ENCODE results near the gene CCDC107. TPM values are rescaled to one million over a fixed set of nuclear protein-coding genes. Genes with fewer than 3 reads are reported as not detected.

Gene CCDC107
- total and polyA plus RNA-seq, 12 donors, result 27.9 to 198 (median 40.5) TPM

DNA sequence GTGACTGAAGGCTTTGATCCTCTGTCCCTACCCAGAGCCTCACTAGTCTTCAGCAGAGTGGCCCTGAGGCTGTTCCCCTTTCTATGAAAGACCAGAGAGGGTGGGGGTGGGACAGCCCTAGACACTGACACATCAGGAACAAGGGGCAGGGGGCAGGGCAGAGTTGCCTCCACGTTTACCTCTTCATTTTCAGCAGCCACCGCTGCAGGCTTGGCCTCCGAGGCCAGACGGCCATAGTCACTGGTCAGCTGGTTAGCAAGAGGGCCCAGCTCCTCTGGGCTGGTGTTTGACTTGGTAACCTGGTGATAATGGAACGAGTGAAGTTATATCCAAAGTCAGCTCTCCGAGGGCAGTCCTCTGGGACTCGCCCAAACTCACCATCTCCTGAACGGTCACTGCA lies 47.3 kb downstream of the CCDC107 start:
- H3K4me3 ChIP-seq, result no peak overlapping the region
- peak overlapping the region in 2 of 5 donors; percentile 13 to 42 for H3K27ac ChIP-seq
- H3K27me3 ChIP-seq, result no peaks in the 10 kb centered on the region
- TF ChIP-seq, protein P1, sequence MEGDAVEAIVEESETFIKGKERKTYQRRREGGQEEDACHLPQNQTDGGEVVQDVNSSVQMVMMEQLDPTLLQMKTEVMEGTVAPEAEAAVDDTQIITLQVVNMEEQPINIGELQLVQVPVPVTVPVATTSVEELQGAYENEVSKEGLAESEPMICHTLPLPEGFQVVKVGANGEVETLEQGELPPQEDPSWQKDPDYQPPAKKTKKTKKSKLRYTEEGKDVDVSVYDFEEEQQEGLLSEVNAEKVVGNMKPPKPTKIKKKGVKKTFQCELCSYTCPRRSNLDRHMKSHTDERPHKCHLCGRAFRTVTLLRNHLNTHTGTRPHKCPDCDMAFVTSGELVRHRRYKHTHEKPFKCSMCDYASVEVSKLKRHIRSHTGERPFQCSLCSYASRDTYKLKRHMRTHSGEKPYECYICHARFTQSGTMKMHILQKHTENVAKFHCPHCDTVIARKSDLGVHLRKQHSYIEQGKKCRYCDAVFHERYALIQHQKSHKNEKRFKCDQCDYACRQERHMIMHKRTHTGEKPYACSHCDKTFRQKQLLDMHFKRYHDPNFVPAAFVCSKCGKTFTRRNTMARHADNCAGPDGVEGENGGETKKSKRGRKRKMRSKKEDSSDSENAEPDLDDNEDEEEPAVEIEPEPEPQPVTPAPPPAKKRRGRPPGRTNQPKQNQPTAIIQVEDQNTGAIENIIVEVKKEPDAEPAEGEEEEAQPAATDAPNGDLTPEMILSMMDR (IDR thresholded peaks at IDR 0.05), result no peak
- TF ChIP-seq POLR2A (IDR thresholded peaks at IDR 0.05), result no peak
- DNase-seq, result no peak
- intact Hi-C loops (cut with DNase I), result no loop called here
- peaks cover 0 to 95% of the 10 kb centered on the region in 2 donors for H3K36me3 ChIP-seq (replicated peaks in 1 of 2)
- H3K4me1 ChIP-seq (replicated peaks in 1 of 2), result peaks cover 0 to 9% of the 10 kb centered on the region in 2 donors
- no peaks in the 10 kb centered on the region for H3K9me3 ChIP-seq (replicated peaks in 1 of 3)
- WGBS, 4 donors, result 50 to 74% (median 62%) methylated on average over 7 to 8 of the region's 8 CpGs

DNA sequence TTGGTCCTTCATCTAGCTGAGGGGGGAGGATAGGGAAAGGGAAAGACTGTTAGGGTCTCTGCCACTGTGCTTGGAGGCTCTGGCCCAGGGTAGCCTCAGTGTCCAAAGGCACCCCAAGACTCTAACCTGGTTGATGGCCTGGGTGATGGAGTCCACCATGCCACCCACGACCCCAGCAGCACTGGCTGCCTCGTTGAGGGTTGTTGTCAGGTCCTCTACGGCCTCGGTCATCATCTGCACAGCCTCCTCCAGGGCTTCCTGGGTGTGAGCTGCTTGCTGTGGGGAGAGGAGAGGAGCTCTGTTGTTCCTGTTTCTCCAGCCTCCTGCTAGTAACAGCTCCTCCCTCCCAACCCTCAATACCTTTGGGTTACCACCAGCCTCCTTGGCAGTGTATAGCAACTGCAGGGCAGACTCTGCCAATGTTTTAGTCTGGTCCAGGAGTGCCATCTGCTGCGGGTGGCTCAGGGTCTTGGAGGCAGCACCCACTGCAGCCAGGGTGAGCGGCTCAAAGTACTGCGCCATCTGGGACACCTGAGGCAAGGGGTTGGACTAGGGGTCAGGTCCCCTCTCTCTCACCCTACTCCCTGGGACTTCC lies 47.8 kb downstream of the CCDC107 start:
- no peak for DNase-seq
- intact Hi-C loops (cut with DNase I), result no loop called here
- Histone ChIP-seq H3K27ac (peak overlapping the region in 1 of 5 donors; percentile 42), H3K27me3 (no peaks in the 10 kb centered on the region), H3K4me1 (replicated peaks in 1 of 2) (peaks cover 0 to 4% of the 10 kb centered on the region in 2 donors), H3K36me3 (replicated peaks in 1 of 2) (peaks cover 0 to 95% of the 10 kb centered on the region in 2 donors), H3K4me3 (no peak overlapping the region), H3K9me3 (replicated peaks in 1 of 3) (no peaks in the 10 kb centered on the region)
- no peak for TF ChIP-seq POLR2A (IDR thresholded peaks at IDR 0.05)
- TF ChIP-seq, protein P1 (IDR thresholded peaks at IDR 0.05), result no peak
- 94 to 98% (median 96%) methylated on average over 3 to 7 of the region's 7 CpGs for WGBS, 4 donors

DNA sequence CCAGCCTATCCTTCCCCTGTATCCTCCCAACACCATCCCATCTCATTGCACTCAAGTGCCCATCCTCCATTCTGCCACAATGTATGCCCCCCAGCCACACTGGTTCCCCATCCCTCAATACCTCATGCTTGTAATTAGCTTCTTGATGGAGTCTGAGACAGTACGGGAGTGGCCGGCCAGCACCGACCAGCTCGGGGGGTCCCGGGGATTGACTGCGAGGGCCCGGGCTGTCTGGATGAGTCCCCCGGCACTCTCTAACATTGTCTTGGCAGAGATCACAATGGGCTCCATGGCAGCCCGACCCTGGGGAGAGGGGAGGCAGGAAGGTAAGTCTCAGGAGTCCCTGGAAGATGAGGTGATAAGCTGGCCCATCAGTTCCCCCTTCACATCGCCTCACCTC lies 48.9 kb downstream of the CCDC107 start:
- Histone ChIP-seq H3K9me3 (replicated peaks in 1 of 3) (no peaks in the 10 kb centered on the region), H3K36me3 (replicated peaks in 1 of 2) (peaks cover 0 to 95% of the 10 kb centered on the region in 2 donors), H3K27ac (no peak overlapping the region), H3K4me1 (replicated peaks in 1 of 2) (no peaks in the 10 kb centered on the region), H3K27me3 (no peaks in the 10 kb centered on the region), H3K4me3 (no peak overlapping the region)
- intact Hi-C loops (cut with DNase I), result no loop called here
- TF ChIP-seq, protein P1 (IDR thresholded peaks at IDR 0.05), result no peak
- TF ChIP-seq POLR2A (IDR thresholded peaks at IDR 0.05), result no peak
- 86 to 98% (median 88%) methylated on average over 10 of the region's 10 CpGs for WGBS, 4 donors
- no peak for DNase-seq

DNA sequence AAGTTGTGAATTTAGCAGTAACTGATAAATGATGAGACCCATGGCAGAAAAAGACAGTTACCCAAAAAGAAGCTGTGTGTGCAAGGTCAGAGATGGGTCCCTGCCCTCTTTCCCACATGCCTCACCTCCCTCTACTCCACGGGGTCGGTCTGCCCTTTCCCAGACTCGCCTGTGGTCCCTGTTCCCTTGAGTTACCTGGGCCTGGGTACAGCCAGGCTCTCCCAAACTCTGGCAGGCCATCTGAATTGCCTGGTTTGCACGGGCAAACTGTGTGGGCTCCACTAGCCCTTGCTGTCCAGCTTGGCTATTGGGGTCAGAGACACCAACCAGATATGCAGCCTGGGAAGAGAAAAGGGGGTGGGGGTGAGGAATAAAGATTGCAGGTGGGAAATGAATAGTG lies 50.1 kb downstream of the CCDC107 start:
- Histone ChIP-seq H3K27ac (no peak overlapping the region), H3K4me1 (replicated peaks in 1 of 2) (no peaks in the 10 kb centered on the region), H3K36me3 (replicated peaks in 1 of 2) (peaks cover 0 to 95% of the 10 kb centered on the region in 2 donors), H3K4me3 (no peak overlapping the region), H3K9me3 (replicated peaks in 1 of 3) (no peaks in the 10 kb centered on the region), H3K27me3 (no peaks in the 10 kb centered on the region)
- WGBS, 4 donors, result 92 to 98% (median 95%) methylated on average over 4 of the region's 4 CpGs
- intact Hi-C loops (cut with DNase I), result no loop called here
- no peak for DNase-seq
- no peak for TF ChIP-seq POLR2A (IDR thresholded peaks at IDR 0.05)
- TF ChIP-seq, protein P1 (IDR thresholded peaks at IDR 0.05), result no peak

Measured in adrenal gland (tissue), 12 donors.